Natural killer cell (primary cell): ENCODE results near the gene UAP1L1. TPM values are rescaled to one million over a fixed set of nuclear protein-coding genes. Genes with fewer than 3 reads are reported as not detected.

Source experiments
- ATAC-seq, 3 donors: fragments of 150-1000 bp in 2 of 3; fragments of 200-7000 bp in 1 of 3; cut with Tn5 transposase; 1 replicate in 1 of 3; 2 replicates in 2 of 3; pipeline ENCODE4 v1.10.0; 2021; ENCODE audit warnings: mild to moderate bottlenecking in 2 of 3, moderate library complexity in 2 of 3
- DNase-seq, 2 donors: peaks; one replicate each; pipeline versions ENCODE4 v3.0.0 to v3.0.0-alpha.2; 2013 to 2021; ENCODE audit warnings: mixed read lengths in 1 of 2
- H3K27ac ChIP-seq: one replicate; pipeline ENCODE4 v1.5.1; 2013; ENCODE audit warnings: mild to moderate bottlenecking, low read length
- H3K27me3 ChIP-seq: one replicate; pipeline ENCODE4 v1.6.1; 2013; ENCODE audit warnings: low read length; ENCODE audit not compliant: control insufficient read depth, insufficient read depth
- H3K36me3 ChIP-seq: one replicate; pipeline ENCODE4 v1.6.1; 2013; ENCODE audit warnings: low read length; ENCODE audit not compliant: control insufficient read depth, insufficient read depth
- H3K4me1 ChIP-seq: one replicate; pipeline ENCODE4 v1.6.1; 2013; ENCODE audit warnings: low read length; ENCODE audit not compliant: control insufficient read depth, insufficient read depth
- H3K4me3 ChIP-seq: one replicate; pipeline ENCODE4 v1.5.1; 2013; ENCODE audit warnings: low read length
- H3K9me3 ChIP-seq: one replicate; pipeline ENCODE4 v1.6.1; 2013; ENCODE audit warnings: low read length; ENCODE audit not compliant: control insufficient read depth, insufficient read depth
- H3K27ac Mint-ChIP-seq, 2 donors: one replicate each; pipeline ENCODE4 v1.8.0; 2022; ENCODE audit warnings: mild to moderate bottlenecking in 2 of 2, mixed read lengths in 2 of 2, moderate library complexity in 1 of 2
- H3K27me3 Mint-ChIP-seq, 2 donors: one replicate each; pipeline ENCODE4 v1.8.0; 2022; ENCODE audit warnings: low read depth in 2 of 2, mixed read lengths in 2 of 2
- H3K36me3 Mint-ChIP-seq: one replicate; pipeline ENCODE4 v1.8.0; 2022; ENCODE audit warnings: mixed read lengths
- H3K4me1 Mint-ChIP-seq, 2 donors: one replicate each; pipeline ENCODE4 v1.8.0; 2022; ENCODE audit warnings: mixed read lengths in 2 of 2
- H3K4me3 Mint-ChIP-seq: one replicate; pipeline ENCODE4 v1.8.0; 2022; ENCODE audit warnings: mild to moderate bottlenecking, moderate library complexity, mixed read lengths
- H3K9me3 Mint-ChIP-seq, 2 donors: one replicate each; pipeline ENCODE4 v1.8.0; 2022; ENCODE audit warnings: mixed read lengths in 2 of 2
- CTCF ChIP-seq: fragments of 200-600 bp; IDR thresholded peaks from one replicate; pipeline ENCODE4 v1.8.0; 2022; ENCODE audit warnings: antibody characterized with exemption
- WGBS: methylation state at CpG from one replicate; pipeline ENCODE4 v1.1.7; 2013; ENCODE audit warnings: missing lambda C conversion rate; ENCODE audit not compliant: insufficient coverage; 5-methylcytosine and 5-hydroxymethylcytosine counted together
- intact Hi-C: fragments of 100-400 bp; cut with micrococcal nuclease; formaldehyde crosslinking; loops from one replicate; pipeline ENCODE4 v1.14.2; 2022
- total RNA-seq, 4 donors: library from RNA; stranded (reverse); fragments of 120-200 nt in 1 of 4; gene quantifications; one replicate each; pipeline versions ENCODE4 v1.2.3 to v1.2.4, GENCODE V29; 2013 to 2022

The UAP1L1 gene
- total RNA-seq, 3 donors from 2014 or later (not counting 1 experiment from before 2014, with no cell fraction given): 10.5 to 25.8 (median 19.3) TPM

DNA sequence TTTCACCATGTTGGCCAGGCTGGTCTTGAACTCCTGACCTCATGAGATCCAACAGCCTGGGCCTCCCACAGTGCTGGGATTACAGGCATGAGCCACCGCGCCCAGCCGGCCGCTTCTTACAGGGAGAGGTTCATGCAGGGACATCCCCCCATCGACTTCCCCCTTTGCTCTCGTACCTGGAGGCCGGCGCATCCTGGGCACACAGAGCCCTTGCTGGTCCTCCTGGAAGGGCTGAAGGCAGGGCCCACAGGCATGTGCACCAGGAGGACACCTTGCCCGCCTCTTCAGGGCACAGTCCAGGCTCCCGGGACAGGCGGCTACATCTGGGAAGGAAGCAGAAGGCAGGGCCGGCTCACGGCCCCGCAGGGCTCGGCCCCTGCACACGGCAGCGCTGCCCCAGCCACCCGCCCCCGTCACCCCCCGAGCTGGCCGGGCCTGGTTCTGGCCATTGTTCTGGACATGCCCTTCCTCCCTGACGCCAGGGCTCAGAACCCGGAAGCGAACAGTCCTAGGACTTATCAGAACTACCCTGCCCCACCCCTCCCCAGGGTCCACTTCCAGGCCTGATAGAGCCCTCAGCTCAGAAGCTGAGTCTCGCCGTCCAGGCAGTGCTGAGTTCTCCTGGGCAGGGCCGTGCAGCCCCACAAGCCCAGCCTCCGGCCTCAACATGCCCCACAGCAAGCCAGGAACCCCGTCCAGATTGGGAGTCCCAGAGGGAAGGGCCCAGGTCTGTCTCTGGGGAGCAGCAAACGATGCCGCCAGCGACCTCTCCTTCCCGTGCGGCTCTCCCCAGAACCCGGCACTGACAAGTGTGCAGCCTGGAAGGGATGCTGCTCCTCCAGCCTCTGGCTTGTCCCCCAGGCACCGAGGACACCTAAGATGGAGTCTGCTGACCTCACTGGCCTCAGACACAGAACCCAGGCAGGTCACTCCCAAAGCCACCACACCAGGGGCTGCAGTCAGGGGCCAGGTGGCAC lies 34.3 kb upstream of the UAP1L1 start:
- DNase-seq: no peak
- Mint-ChIP-seq H3K27me3 (peaks cover 8 to 22% of the 10 kb centered on the region in 2 donors), H3K9me3 (no peaks in the 10 kb centered on the region), H3K4me1 (peaks cover 5 to 7% of the 10 kb centered on the region in 2 donors), H3K27ac (no peak overlapping the region), H3K4me3 (no peak overlapping the region), H3K36me3 (no peaks in the 10 kb centered on the region)
- intact Hi-C loops: no loop called here
- ATAC-seq: no peak
- no peak for TF ChIP-seq CTCF
- peaks cover 48% of the 10 kb centered on the region for H3K27me3 ChIP-seq
- no peak overlapping the region for H3K27ac ChIP-seq
- H3K4me1 ChIP-seq: peaks cover 37% of the 10 kb centered on the region
- no peaks in the 10 kb centered on the region for H3K36me3 ChIP-seq
- H3K9me3 ChIP-seq: no peaks in the 10 kb centered on the region
- WGBS: 87% methylated on average over 36 of the region's 36 CpGs
- no peak overlapping the region for H3K4me3 ChIP-seq

DNA sequence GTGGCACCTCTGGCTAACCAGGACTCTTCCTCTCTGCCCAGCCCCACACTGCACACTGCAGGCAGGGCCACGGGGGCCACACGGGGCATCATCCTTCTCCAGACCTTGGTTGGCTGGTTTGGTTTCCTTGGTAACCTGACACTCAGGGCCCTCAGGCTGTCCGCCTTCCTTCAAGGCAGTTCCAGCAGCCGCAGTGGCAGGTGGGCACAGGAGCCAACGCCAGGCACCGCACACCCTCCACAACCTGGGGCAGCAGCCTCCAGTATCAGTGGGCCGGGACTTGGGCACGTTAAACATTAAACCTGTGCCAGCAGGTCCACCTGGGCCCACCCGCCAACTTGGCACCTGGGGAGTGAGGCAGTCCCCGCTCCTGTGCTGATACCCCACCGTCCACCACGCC lies 33.3 kb upstream of the UAP1L1 start:
- Mint-ChIP-seq H3K27ac (no peak overlapping the region), H3K9me3 (no peaks in the 10 kb centered on the region), H3K27me3 (peaks cover 8 to 23% of the 10 kb centered on the region in 2 donors), H3K4me1 (peaks cover 5 to 7% of the 10 kb centered on the region in 2 donors), H3K36me3 (no peaks in the 10 kb centered on the region), H3K4me3 (no peak overlapping the region)
- no peaks in the 10 kb centered on the region for H3K9me3 ChIP-seq
- no peak for TF ChIP-seq CTCF
- 62% methylated on average over 12 of the region's 12 CpGs for WGBS
- no peak overlapping the region for H3K4me3 ChIP-seq
- no peaks in the 10 kb centered on the region for H3K36me3 ChIP-seq
- DNase-seq (no peak), ATAC-seq (no peak)
- H3K27ac ChIP-seq: no peak overlapping the region
- intact Hi-C loops: no loop called here
- peaks cover 56% of the 10 kb centered on the region for H3K27me3 ChIP-seq
- H3K4me1 ChIP-seq: peaks cover 37% of the 10 kb centered on the region

DNA sequence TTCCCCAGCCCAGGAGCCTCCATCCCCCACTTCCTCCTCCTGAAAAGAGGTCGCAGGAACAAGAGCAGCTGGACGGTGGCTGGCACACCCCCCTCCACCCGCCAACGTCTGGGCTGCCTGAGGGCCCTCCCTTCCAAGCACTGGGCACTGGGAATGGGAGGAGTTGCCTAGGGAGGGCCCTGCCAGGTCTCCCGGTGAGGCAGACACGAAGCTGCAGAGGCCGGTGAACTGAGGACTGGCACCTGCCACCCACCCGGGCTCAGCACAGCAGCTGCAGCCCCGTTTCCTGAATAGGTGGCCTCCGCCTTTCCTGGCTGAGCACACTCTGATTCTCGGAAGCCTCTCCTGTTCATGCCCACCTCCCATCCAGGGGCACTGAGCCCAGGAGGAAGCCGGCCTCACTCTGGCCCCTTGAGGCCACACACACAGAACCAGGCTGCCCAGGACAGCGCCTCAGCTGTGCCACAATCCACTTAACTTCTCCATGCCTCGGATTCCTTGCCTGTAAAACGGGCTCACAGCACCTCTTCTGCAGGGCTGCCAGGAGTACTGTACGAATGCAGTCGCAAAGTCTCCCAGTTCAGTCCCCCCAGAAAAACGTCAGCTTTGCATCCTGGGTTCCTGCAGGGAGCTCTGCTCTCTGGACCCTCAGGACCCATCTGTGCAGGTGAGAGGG lies 32.7 kb upstream of the UAP1L1 start:
- intact Hi-C loops: loop anchor here (5.0 kb wide), 1 partner anchor 183 kb away; the partner anchor contains the start of genes CYSRT1 and RNF224
- Histone ChIP-seq H3K4me1 (peaks cover 37% of the 10 kb centered on the region), H3K9me3 (no peaks in the 10 kb centered on the region), H3K27ac (no peak overlapping the region), H3K4me3 (no peak overlapping the region), H3K27me3 (peaks cover 62% of the 10 kb centered on the region), H3K36me3 (no peaks in the 10 kb centered on the region)
- H3K4me1 Mint-ChIP-seq: peaks cover 5 to 7% of the 10 kb centered on the region in 2 donors
- peaks cover 11 to 27% of the 10 kb centered on the region in 2 donors for H3K27me3 Mint-ChIP-seq
- no peaks in the 10 kb centered on the region for H3K9me3 Mint-ChIP-seq
- no peak for DNase-seq
- H3K36me3 Mint-ChIP-seq: no peaks in the 10 kb centered on the region
- WGBS: 7% methylated on average over 18 of the region's 18 CpGs
- H3K4me3 Mint-ChIP-seq: peak overlapping the region; percentile 9
- ATAC-seq: no peak
- no peak for TF ChIP-seq CTCF
- no peak overlapping the region for H3K27ac Mint-ChIP-seq
